OCI-LY1 (cell line): ENCODE measurements around the gene MCUB.

ENCODE experiments used
- H2AFZ ChIP-seq: fragments of 200-600 bp; sonication (generic), shearing (Covaris generic); 2 replicates; pipeline ENCODE4 v1.6.0; 2014; ENCODE audit warnings: antibody characterized with exemption, mild to moderate bottlenecking, low read length
- H3F3A ChIP-seq: fragments of 200-600 bp; sonication (generic), shearing (Covaris generic); 2 replicates; pipeline ENCODE4 v1.6.0; 2014; ENCODE audit warnings: mild to moderate bottlenecking, antibody characterized with exemption, low read length, moderate library complexity; ENCODE audit not compliant: insufficient read depth
- H3K27ac ChIP-seq: fragments of 200-600 bp; sonication (generic); 2 replicates; pipeline ENCODE4 v1.5.1; 2014; ENCODE audit warnings: low read length, mixed run types, mild to moderate bottlenecking, low read depth; ENCODE audit not compliant: poor library complexity, severe bottlenecking
- H3K27me3 ChIP-seq: fragments of 200-600 bp; sonication (generic); 2 replicates; pipeline ENCODE4 v1.6.0; 2014; ENCODE audit warnings: antibody characterized with exemption, mild to moderate bottlenecking, low read length, moderate library complexity; ENCODE audit not compliant: insufficient read depth
- H3K36me3 ChIP-seq: fragments of 200-600 bp; sonication (generic); 2 replicates; pipeline ENCODE4 v1.6.1; 2014; ENCODE audit warnings: mild to moderate bottlenecking, antibody characterized with exemption, low read length, moderate library complexity, mixed read lengths; ENCODE audit not compliant: insufficient read depth
- H3K4me1 ChIP-seq: fragments of 200-600 bp; sonication (generic); 2 replicates; pipeline ENCODE4 v1.5.1; 2014; ENCODE audit warnings: mild to moderate bottlenecking, low read length, moderate library complexity; ENCODE audit not compliant: insufficient read depth, severe bottlenecking
- H3K4me2 ChIP-seq: fragments of 200-600 bp; sonication (generic), shearing (Covaris generic); 2 replicates; pipeline ENCODE4 v1.6.1; 2014; ENCODE audit warnings: low read length
- H3K4me3 ChIP-seq: fragments of 200-600 bp; sonication (generic); 2 replicates; pipeline ENCODE4 v1.5.1; 2014; ENCODE audit warnings: low read length, low read depth, mild to moderate bottlenecking, mixed read lengths; ENCODE audit not compliant: poor library complexity, severe bottlenecking
- H3K79me2 ChIP-seq: fragments of 200-600 bp; shearing (Covaris generic); 2 replicates; pipeline ENCODE4 v1.6.1; 2016; ENCODE audit warnings: mixed run types, low read length, mixed read lengths; ENCODE audit not compliant: insufficient read depth
- H3K9ac ChIP-seq: fragments of 200-600 bp; sonication (generic), shearing (Covaris generic); 2 replicates; pipeline ENCODE4 v1.6.1; 2014; ENCODE audit warnings: mild to moderate bottlenecking, low read length, mixed read lengths
- H3K9me2 ChIP-seq: fragments of 200-600 bp; sonication (generic), shearing (Covaris generic); 2 replicates; pipeline ENCODE4 v1.6.1; 2014; ENCODE audit warnings: low read depth, mild to moderate bottlenecking, low read length, mixed read lengths
- H3K9me3 ChIP-seq: fragments of 200-600 bp; shearing (Covaris generic); 2 replicates; pipeline ENCODE4 v1.6.1; 2014; ENCODE audit warnings: low read length, mixed read lengths
- H4K20me1 ChIP-seq: fragments of 200-600 bp; sonication (generic), shearing (Covaris generic); 2 replicates; pipeline ENCODE4 v1.6.0; 2016; ENCODE audit warnings: mild to moderate bottlenecking, low read length; ENCODE audit not compliant: insufficient read depth
- CTCF ChIP-seq: fragments of 200-600 bp; sonication (generic), shearing (Covaris generic); IDR thresholded peaks from 2 replicates; pipeline ENCODE4 v1.5.1; 2017; ENCODE audit warnings: mild to moderate bottlenecking, antibody characterized with exemption, low read length, moderate library complexity, mixed read lengths
- EZH2 ChIP-seq: fragments of 200-600 bp; sonication (generic), shearing (Covaris generic); IDR thresholded peaks from 2 replicates; pipeline ENCODE4 v1.8.0; 2017; ENCODE audit warnings: borderline replicate concordance, mixed run types, mild to moderate bottlenecking, antibody characterized with exemption, low read length, moderate library complexity, mixed read lengths

MCUB gene

GRCh38 chr4:109589119-109589518 is 29.1 kb downstream of the MCUB start:
- peaks cover 63% of the 10 kb centered on the region for H3K79me2 ChIP-seq
- no peaks in the 10 kb centered on the region for H3K9me2 ChIP-seq
- H3K4me1 ChIP-seq: peaks cover 43% of the 10 kb centered on the region
- H3K4me2 ChIP-seq: peak overlapping the region; percentile 35
- H3K36me3 ChIP-seq: no peaks in the 10 kb centered on the region; the same call in 1 of the 2 replicates
- TF ChIP-seq CTCF (no peak), EZH2 (no peak)
- H3K9me3 ChIP-seq: no peaks in the 10 kb centered on the region
- H3K27ac ChIP-seq: peak overlapping the region; percentile 49
- no peaks in the 10 kb centered on the region for H3K27me3 ChIP-seq
- no peaks in the 10 kb centered on the region for H3F3A ChIP-seq
- H3K4me3 ChIP-seq: peak overlapping the region; percentile 21
- H3K9ac ChIP-seq: peak overlapping the region; percentile 29; the same call in 1 of the 2 replicates
- H2AFZ ChIP-seq: no peak overlapping the region
- no peaks in the 10 kb centered on the region for H4K20me1 ChIP-seq

GRCh38 chr4:109589605-109590004 is 29.6 kb downstream of the MCUB start:
- no peak overlapping the region for H2AFZ ChIP-seq
- H3K4me1 ChIP-seq: peaks cover 43% of the 10 kb centered on the region
- peak overlapping the region; percentile 78 for H3K27ac ChIP-seq
- peak overlapping the region; percentile 21 for H3K4me3 ChIP-seq
- no peaks in the 10 kb centered on the region for H3K9me2 ChIP-seq
- H3K27me3 ChIP-seq: no peaks in the 10 kb centered on the region
- H3K4me2 ChIP-seq: peak overlapping the region; percentile 35
- TF ChIP-seq CTCF (no peak), EZH2 (no peak)
- H3K9ac ChIP-seq: peak overlapping the region; percentile 29; the same call in 1 of the 2 replicates
- no peaks in the 10 kb centered on the region for H3K9me3 ChIP-seq
- H3F3A ChIP-seq: no peaks in the 10 kb centered on the region
- H4K20me1 ChIP-seq: no peaks in the 10 kb centered on the region
- no peaks in the 10 kb centered on the region; the same call in 1 of the 2 replicates for H3K36me3 ChIP-seq
- H3K79me2 ChIP-seq: peaks cover 64% of the 10 kb centered on the region

- peak overlapping the region; percentile 28; the same call in 1 of the 2 replicates for H3K4me2 ChIP-seq
- peak overlapping the region; percentile 78 for H3K27ac ChIP-seq
- peaks cover 61% of the 10 kb centered on the region for H3K79me2 ChIP-seq
Observed at GRCh38 chr4:109590905-109591304, 30.9 kb downstream of the MCUB start.

More at GRCh38 chr4:109590905-109591304, 30.9 kb downstream of the MCUB start:
- TF ChIP-seq CTCF: no peak
- TF ChIP-seq EZH2: no peak
- H2AFZ ChIP-seq: no peak overlapping the region
- H3K9me2 ChIP-seq: no peaks in the 10 kb centered on the region
- H4K20me1 ChIP-seq: no peaks in the 10 kb centered on the region
- no peaks in the 10 kb centered on the region for H3K9me3 ChIP-seq
- no peaks in the 10 kb centered on the region for H3F3A ChIP-seq
- H3K36me3 ChIP-seq: no peaks in the 10 kb centered on the region; the same call in 1 of the 2 replicates
- peaks cover 43% of the 10 kb centered on the region for H3K4me1 ChIP-seq
- no peak overlapping the region; the same call in 1 of the 2 replicates for H3K9ac ChIP-seq
- H3K4me3 ChIP-seq: no peak overlapping the region
- H3K27me3 ChIP-seq: no peaks in the 10 kb centered on the region
